GM18861 (cell line): ENCODE results near the gene HIGD2A.
"Not testable (repeated sequence)": the region's sequence is repeated elsewhere in the genome, so short reads cannot be mapped to it uniquely, and the experiment has no call there.

Experiments used
- ATAC-seq: cut with Tn5 transposase; IDR thresholded peaks from one replicate; pipeline ENCODE4 v1.9.1; 2021; ENCODE audit not compliant: unreplicated experiment

HIGD2A gene

GRCh38 chr5:176394096-176394495 lies 5.5 kb downstream of the HIGD2A start:
- no peak for ATAC-seq

- ATAC-seq, result no peak
These were observed 6.5 kb downstream of the HIGD2A start for GRCh38 chr5:176394881-176395675.

DNA sequence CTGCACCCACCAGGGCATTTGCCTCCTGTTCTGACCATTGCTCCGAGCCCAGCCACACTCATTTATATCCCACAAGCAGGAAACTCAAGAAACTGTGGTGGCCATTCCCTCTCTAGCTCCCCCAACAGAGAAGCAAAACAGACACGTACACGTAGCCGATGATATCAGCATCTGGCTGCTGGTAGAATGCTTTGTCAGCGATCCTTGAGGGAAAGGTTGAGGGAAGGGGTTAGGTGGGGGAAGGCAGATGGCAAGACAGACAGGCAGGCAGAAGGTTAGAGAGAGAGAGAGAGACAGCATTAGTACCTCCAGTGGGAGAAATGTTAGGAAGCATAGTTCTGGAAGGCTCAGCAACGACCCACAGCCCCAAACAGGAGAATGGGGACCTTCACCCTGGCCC lies 7.8 kb downstream of the HIGD2A start:
- ATAC-seq, result no peak

- ATAC-seq, result no peak
These were observed 9.3 kb downstream of the HIGD2A start for GRCh38 chr5:176397736-176398420.

- ATAC-seq, result no peak
These were observed 12.0 kb downstream of the HIGD2A start for GRCh38 chr5:176400382-176401156.

GRCh38 chr5:176401281-176402205 lies 13.0 kb downstream of the HIGD2A start:
- no peak for ATAC-seq

GRCh38 chr5:176405656-176406435 lies 17.3 kb downstream of the HIGD2A start:
- ATAC-seq, result no peak

GRCh38 chr5:176406436-176407052 lies 18.0 kb downstream of the HIGD2A start:
- no peak for ATAC-seq

DNA sequence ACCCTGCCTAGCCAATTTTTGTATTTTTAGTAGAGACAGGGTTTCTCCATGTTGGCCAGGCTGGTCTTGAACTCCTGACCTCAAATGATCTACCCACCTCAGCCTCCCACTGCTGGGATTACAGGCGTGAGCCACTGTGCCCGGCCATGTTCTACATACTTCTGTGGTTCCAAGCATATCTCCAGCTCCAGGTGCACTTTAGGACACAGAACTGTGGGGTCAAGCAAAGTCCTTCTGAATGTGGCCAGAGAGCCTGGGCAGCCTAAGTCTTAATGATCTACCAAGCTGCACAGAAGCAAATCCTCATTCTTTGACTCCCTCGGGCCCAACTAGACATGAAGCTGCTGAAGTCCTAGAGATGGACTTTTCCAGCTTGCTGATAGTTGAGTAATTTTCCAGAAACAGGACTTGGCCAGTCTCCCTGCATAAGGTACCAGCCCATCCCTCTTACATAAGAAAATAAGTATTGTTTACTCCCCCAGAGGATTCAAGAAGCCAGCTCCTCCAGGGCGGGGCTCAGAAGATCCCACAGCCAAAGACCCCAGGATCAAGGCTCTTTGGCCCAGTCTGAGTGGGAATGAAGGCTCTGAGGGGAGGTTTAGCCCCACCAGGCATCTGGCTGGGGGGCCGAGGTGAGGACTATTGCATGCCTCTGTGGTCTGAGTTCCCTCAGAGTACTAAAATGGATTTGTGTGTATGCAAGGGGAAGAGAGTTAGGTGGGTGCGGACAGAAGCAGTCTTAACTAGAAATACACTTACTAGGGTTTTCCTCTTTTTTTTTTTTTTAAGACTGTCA lies 19.1 kb downstream of the HIGD2A start:
- ATAC-seq, result no peak

DNA sequence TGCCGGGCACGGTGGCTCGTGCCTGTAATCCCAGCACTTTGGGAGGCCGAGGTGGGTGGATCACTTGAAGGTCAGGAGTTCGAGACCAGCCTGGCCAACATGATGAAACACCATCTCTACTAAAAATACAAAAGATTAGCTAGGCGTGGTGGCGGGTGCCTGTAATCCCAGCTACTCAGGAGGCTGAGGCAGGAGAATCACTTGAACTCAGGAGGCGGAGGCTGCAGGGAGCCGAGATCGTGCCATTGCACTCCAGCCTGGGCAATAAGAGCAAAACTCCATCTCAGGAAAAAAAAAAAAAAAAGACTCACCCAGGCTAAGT lies 19.7 kb downstream of the HIGD2A start:
- not testable (repeated sequence) for ATAC-seq

GRCh38 chr5:176408590-176408989 lies 20.0 kb downstream of the HIGD2A start:
- no peak for ATAC-seq

DNA sequence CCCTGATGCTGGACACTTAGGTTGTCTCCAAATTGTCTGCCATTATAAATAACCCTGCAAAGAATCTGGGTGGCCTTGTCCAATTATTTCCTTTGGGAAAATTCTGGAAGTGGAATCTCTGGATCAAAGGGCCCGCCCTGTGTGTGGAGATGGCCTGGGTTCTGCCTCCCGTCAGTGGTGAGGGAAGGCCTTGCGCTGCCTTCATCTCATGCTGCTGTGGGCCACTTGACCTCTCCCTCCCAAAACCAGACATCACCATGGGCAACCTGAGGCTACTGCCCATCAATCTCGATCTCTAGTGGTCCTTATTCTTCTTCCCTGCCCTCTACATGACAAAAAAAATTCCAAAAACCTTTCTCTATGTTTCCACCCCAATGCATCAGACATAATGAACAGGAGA lies 21.2 kb downstream of the HIGD2A start:
- ATAC-seq, result no peak

DNA sequence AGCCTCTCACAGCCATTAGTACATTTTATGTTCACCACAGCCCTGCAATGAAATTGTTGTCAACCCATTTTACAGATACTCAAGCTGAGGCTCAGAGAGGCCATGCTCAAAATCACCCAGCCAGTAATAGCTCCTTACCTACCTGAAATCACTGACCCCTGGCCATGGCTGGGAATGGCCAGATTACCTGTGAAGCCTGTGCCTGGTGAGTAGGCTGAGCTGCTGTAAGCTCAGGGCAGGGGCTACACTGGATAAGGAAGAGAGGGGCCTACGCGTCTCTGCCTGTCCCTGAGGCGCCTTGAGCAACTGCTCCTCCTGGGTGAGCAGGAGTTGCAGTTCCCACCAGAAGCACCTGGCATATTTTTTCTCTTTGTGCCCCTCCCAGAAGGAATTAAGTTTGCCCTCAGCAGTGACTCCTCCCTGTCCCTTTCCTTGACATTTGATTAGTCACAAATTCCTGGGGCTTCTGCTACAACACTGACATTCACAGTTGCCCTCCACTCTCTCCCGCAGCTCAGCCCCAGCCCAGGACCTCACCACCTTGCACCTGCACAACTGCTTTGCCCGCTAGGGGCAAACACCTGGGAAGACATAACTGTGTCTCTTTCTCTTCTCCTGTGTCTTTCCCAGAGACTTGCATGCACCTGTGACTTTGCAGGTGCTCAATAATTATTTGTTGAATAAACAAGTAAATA lies 22.1 kb downstream of the HIGD2A start:
- ATAC-seq, result no peak

DNA sequence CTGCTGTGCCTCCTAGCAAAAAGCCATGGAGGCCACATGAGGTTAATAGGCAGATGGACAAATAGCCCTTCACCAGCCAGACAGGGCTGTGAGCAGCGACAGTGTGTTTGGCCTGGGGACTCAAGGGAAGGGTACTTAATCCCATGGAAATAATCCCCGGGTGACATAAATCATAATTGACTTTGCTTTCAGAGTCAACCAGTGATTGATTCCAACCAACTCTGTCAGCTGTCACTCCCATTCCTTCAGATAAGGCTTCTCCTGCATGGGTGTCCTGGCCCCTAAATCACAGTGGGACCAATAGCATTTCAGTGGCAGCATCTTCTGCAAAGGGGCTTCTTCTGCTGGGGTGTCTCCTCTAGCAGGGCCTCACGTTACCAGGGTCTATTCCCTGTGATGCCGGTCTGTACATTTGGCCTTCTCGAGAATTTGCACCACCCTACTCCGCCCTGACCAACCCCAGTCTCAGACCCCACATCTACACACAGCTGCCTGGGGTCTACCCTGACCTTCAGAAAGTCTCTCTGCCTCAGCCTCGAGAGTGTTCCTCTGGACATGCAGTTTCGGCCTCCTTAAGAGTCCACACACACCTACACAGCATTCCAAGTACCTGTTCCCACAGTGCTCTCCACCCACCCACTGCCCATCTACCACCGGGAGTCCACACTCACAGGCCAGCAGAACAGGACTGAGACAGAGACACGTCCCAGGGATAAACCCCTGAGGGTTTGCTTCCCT lies 24.1 kb downstream of the HIGD2A start:
- ATAC-seq, result no peak

DNA sequence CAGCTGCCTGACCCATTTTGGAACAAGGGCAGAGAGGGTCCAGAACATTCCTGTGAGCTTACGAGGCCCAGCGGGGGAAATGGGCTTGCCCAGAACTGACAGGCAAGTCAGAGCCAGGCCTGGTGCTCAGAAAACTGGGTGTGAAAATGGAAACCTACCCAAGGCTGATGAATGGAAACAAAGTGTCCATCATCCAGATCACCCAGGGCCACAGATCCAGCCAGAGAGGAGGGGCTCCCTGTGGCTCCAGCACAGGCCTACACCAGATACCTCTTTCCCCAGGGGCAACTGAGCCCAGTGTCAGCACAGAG lies 24.7 kb downstream of the HIGD2A start:
- no peak for ATAC-seq

GRCh38 chr5:176413709-176414191 lies 25.2 kb downstream of the HIGD2A start:
- no peak for ATAC-seq

GRCh38 chr5:176414704-176415103 lies 26.2 kb downstream of the HIGD2A start:
- ATAC-seq, result no peak
